Testis (tissue), 3 donors: ENCODE data around the gene BCL11A. TPM values are rescaled to one million over a fixed set of nuclear protein-coding genes. Genes with fewer than 3 reads are reported as not detected.

Experiments used
- DNase-seq: peaks from one replicate; pipeline ENCODE4 v3.0.0-alpha.2; 2019
- H3K27ac ChIP-seq, 2 donors: fragments of 200-600 bp; sonication (generic); one replicate each; pipeline ENCODE4 v1.5.1; 2019
- H3K27me3 ChIP-seq: fragments of 200-600 bp; sonication (generic); one replicate; pipeline ENCODE4 v1.5.1; 2019
- H3K36me3 ChIP-seq: fragments of 200-600 bp; sonication (generic); one replicate; pipeline ENCODE4 v1.5.1; 2017; ENCODE audit warnings: low read depth; ENCODE audit errors: missing control alignments
- H3K4me1 ChIP-seq: fragments of 200-600 bp; sonication (generic); one replicate; pipeline ENCODE4 v1.5.1; 2019
- H3K4me3 ChIP-seq, 2 donors: fragments of 200-600 bp; sonication (generic); one replicate each; pipeline ENCODE4 v1.5.1; 2017 to 2019
- H3K9me3 ChIP-seq: fragments of 200-600 bp; sonication (generic); one replicate; pipeline ENCODE4 v1.5.1; 2017
- POLR2A ChIP-seq: fragments of 450-650 bp; IDR thresholded peaks from one replicate; pipeline ENCODE4 v1.6.1; 2017; ENCODE audit warnings: antibody characterized with exemption, mild to moderate bottlenecking, moderate library complexity
- WGBS, 2 donors: methylation state at CpG; one replicate each; pipeline ENCODE4 v1.1.5; 2018; 5-methylcytosine and 5-hydroxymethylcytosine counted together
- intact Hi-C: fragments of 100-400 bp; cut with DNase I; formaldehyde crosslinking; loops from one replicate; pipeline ENCODE4 v1.15.1; 2023; ENCODE audit warnings: low total_unique reads
- polyA plus RNA-seq: library from polyadenylated mRNA; stranded (reverse); fragments of 350-450 nt; fragmentation: Illumina TruSeq; extraction: RNeasy Lipid Tissue Mini Kit (QIAGEN cat#74804); gene quantifications from one replicate; pipeline ENCODE4 v1.2.3, GENCODE V29; 2014; ENCODE audit warnings: low read depth, low replicate concordance; ENCODE audit not compliant: insufficient read depth
- total RNA-seq, 2 donors: library from RNA; depleted of rRNA; stranded (reverse); fragments of >200 nt; gene quantifications; one replicate each; pipeline ENCODE4 v1.2.3, GENCODE V29; 2016
- TF ChIP-seq, protein P1 (sequence below), 3 experiments: fragments of 450-650 bp in 2 of 3; fragments of 200-600 bp in 1 of 3; sonication (generic) in 1 of 3; IDR thresholded peaks; one replicate each; pipeline ENCODE4 v1.5.1; 2016 to 2019; ENCODE audit warnings: antibody characterized with exemption in 3 of 3, mild to moderate bottlenecking in 2 of 3, moderate library complexity in 1 of 3

The BCL11A gene
- total and polyA plus RNA-seq, 3 donors from 2014 or later, result 4.1 to 11.6 (median 5.1) TPM

DNA sequence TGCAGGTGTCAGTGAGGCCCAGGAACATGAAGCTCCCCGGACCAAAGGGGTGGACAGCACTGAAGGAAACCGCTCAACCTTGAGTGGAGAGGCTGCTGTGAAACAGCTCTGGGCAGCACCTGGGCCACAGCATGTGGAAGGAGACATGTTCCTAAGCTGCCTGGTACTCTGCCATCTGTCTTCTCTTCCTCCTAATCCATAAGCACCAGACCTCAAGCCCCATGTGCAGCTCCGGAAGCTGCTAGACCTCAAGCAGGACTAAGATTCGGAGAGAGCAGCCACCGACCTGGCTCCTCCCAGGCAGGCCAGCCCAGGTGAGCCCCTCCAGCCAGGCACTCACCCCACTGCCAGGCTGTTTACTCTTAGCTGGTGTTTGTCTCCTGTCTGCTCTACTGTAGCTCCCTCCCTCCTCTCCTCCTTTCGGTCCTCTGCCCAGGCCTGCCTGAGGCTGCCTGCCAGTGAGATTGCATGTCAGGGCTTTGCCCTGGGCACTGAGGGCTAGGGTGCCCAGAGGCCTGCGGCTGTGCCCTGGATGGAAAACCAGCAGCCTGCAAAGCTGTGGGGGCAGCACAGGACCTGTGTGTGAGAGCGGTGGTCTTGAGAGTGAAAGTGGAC is 53.7 kb downstream of the BCL11A start:
- WGBS, 2 donors, result 88% methylated on average over 5 to 8 of the region's 8 CpGs
- no peaks in the 10 kb centered on the region for H3K27me3 ChIP-seq
- no peaks in the 10 kb centered on the region for H3K9me3 ChIP-seq
- H3K4me3 ChIP-seq, result no peak overlapping the region
- no peak overlapping the region for H3K27ac ChIP-seq
- no peaks in the 10 kb centered on the region for H3K4me1 ChIP-seq
- no peak for TF ChIP-seq POLR2A
- TF ChIP-seq, protein P1, sequence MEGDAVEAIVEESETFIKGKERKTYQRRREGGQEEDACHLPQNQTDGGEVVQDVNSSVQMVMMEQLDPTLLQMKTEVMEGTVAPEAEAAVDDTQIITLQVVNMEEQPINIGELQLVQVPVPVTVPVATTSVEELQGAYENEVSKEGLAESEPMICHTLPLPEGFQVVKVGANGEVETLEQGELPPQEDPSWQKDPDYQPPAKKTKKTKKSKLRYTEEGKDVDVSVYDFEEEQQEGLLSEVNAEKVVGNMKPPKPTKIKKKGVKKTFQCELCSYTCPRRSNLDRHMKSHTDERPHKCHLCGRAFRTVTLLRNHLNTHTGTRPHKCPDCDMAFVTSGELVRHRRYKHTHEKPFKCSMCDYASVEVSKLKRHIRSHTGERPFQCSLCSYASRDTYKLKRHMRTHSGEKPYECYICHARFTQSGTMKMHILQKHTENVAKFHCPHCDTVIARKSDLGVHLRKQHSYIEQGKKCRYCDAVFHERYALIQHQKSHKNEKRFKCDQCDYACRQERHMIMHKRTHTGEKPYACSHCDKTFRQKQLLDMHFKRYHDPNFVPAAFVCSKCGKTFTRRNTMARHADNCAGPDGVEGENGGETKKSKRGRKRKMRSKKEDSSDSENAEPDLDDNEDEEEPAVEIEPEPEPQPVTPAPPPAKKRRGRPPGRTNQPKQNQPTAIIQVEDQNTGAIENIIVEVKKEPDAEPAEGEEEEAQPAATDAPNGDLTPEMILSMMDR (IDR thresholded peaks at IDR 0.05), result no peak
- intact Hi-C loops, result no loop called here
- H3K36me3 ChIP-seq, result no peaks in the 10 kb centered on the region
- no peak for DNase-seq

DNA sequence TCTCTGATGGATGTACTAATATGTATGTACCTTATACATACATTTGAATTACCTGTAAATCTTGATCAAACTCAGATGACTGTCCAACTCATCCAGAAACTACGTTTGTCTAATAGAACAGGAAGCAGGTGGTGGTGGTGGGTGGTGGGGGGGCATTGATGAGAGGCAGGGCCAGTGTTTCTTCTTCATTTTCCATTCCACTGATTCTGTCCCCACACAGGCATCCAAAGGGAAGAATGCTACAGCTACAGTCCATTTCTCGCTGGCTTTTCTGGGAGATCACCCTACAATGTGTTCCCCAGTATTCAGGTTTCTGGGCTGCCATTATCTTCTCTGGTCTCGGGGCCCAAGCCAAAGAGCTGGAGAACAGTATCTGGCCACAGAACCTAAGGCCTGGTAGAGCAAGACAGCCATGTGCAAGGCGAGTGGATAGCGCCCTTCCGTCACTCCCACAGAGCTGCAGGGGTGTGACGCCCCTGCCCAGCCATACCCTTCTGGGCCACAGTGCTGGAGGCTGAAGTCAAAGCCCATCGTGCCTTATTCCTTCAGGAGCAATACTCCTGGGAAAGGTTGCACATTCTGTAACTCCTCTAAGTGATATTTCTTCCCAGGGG is 54.5 kb downstream of the BCL11A start:
- intact Hi-C loops, result no loop called here
- Histone ChIP-seq H3K4me3 (no peak overlapping the region), H3K9me3 (no peaks in the 10 kb centered on the region), H3K27ac (no peak overlapping the region), H3K36me3 (no peaks in the 10 kb centered on the region), H3K27me3 (no peaks in the 10 kb centered on the region), H3K4me1 (no peaks in the 10 kb centered on the region)
- 91 to 97% methylated on average over 4 to 8 of the region's 8 CpGs for WGBS, 2 donors
- DNase-seq, result no peak
- TF ChIP-seq, protein P1 (IDR thresholded peaks at IDR 0.05), result no peak

DNA sequence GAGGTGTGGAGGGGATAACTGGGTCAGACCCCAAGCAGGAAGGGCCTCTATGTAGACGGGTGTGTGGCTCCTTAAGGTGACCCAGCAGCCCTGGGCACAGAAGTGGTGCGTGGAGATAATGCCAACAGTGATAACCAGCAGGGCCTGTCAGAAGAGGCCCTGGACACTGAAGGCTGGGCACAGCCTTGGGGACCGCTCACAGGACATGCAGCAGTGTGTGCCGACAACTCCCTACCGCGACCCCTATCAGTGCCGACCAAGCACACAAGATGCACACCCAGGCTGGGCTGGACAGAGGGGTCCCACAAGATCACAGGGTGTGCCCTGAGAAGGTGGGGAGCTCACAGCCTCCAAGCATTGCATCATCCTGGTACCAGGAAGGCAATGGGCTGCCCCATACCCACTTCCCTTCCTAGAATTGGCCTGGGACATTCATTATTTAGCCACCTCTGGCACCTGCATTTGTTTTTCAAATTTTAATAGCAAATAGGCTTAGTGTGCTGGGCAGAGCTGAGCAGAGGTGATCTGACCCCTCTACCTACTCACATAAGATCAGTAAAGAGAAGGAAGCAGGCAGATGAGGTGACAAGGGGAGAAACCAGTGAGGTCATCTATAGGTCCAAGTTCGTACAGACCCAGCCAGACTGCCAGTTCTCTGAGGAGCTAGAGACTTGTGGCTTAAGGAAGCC is 55.2 kb downstream of the BCL11A start:
- no peak overlapping the region for H3K27ac ChIP-seq
- H3K4me3 ChIP-seq, result no peak overlapping the region
- no peak for DNase-seq
- WGBS, 2 donors, result 91 to 99% methylated on average over 5 to 8 of the region's 8 CpGs
- no peaks in the 10 kb centered on the region for H3K27me3 ChIP-seq
- H3K36me3 ChIP-seq, result no peaks in the 10 kb centered on the region
- TF ChIP-seq, protein P1 (IDR thresholded peaks at IDR 0.05), result no peak
- no peak for TF ChIP-seq POLR2A
- intact Hi-C loops, result no loop called here
- H3K9me3 ChIP-seq, result no peaks in the 10 kb centered on the region
- H3K4me1 ChIP-seq, result no peaks in the 10 kb centered on the region

DNA sequence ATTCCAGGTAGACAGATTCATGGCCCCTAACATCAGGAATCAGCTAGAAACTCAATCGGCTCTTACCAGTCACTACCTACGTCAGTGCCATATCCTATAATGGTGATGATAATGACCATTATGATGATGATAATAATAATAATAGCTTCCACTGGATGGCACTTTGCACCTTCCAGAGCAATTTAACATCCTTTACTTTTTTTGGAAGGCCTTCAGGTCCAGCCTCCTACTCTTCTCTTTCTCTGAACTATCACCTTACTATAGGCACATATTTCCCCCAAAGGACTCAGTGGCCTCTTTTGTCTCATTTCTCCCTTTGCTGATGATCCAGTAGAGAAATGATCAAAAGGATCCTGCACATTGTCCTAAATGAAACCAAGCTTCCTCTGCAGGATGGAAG is 56.0 kb downstream of the BCL11A start:
- Histone ChIP-seq H3K9me3 (no peaks in the 10 kb centered on the region), H3K4me3 (no peak overlapping the region), H3K4me1 (no peaks in the 10 kb centered on the region), H3K27ac (no peak overlapping the region), H3K27me3 (no peaks in the 10 kb centered on the region), H3K36me3 (no peaks in the 10 kb centered on the region)
- TF ChIP-seq POLR2A, result no peak
- TF ChIP-seq, protein P1 (IDR thresholded peaks at IDR 0.05), result no peak
- WGBS, 2 donors, result 59 to 74% methylated on average over 2 of the region's 2 CpGs
- no peak for DNase-seq
- intact Hi-C loops, result no loop called here
